G401 (cell line): Measurements from ENCODE around the gene SMARCC2. TPM values are rescaled to one million over a fixed set of nuclear protein-coding genes. Genes with fewer than 3 reads are reported as not detected.
A peak's percentile ranks its signal among the peaks of the same experiment; 100 is the strongest.

Experiments used
- DNase-seq: peaks from one replicate; pipeline ENCODE4 v3.0.0-alpha.2; 2015; ENCODE audit warnings: low spot score
- in situ Hi-C: cut with HindIII; loops from 2 replicates; pipeline ENCODE4 v1.10.0; 2016; ENCODE audit warnings: low sequenced_read_pairs, mixed read lengths
- total RNA-seq: library from RNA; depleted of rRNA; stranded (reverse); fragments of >200 nt; shearing (Covaris generic); gene quantifications from 2 replicates; pipeline ENCODE4 v1.2.3, GENCODE V29; 2014; rRNA removed

SMARCC2 gene
- total RNA-seq, 1 experiment from 2014 or later: 18.4 TPM

DNA sequence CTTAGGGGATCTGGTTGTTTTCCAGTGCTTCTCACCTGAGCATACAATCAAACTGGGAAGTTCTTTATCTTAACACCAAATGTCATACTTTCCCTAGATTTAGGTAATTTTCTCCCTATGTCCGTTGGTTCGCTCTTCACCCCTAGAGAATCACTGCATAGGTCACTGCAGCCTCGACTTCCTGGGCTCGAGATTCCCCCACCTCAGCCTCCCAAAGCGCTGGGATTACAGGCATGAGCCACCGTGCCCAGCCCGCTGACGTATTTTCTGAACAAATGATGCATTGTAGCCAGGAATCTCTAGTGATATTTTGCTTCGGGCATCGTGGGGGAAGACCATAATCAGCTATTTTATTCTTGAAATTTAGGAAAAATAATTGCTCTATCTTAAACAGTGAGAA is 74.0 kb downstream of the SMARCC2 start:
- DNase-seq: peak; percentile 11
- in situ Hi-C loops: loop anchor here (5.0 kb wide), 1 partner anchor 77 kb away; no protein-coding TSS in a partner anchor

DNA sequence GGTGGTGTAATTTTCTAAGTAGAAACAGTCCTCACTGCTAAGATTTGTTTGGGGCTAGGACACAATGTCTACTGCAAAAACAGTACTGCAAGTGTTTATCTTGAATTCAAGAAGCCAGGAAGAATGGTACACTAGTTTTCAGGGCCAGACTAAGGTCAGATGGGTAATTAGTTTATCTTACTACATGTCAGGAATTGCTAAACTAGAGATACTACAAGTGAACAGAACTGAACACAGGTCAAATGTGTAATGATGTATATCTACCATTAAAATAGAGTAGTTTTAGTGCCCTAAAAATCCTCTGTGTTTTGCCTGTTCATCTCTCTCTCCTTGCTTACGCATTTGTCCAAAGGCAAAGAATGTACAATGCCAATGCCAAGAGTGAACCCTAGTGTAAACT is 75.2 kb downstream of the SMARCC2 start:
- in situ Hi-C loops: no loop called here
- DNase-seq: no peak

Other genes with a start within 250 kb of the SMARCC2 start
- gene PMEL, start 223.4 kb downstream of the SMARCC2 start, total RNA-seq: 22.2 and 27.9 TPM in 2 replicates
- gene CDK2, start 222.7 kb downstream of the SMARCC2 start, total RNA-seq: 44.7 and 52.3 TPM in 2 replicates
- gene RAB5B, start 215.4 kb downstream of the SMARCC2 start, total RNA-seq: 16.9 and 22.1 TPM in 2 replicates
- 39.8 and 50.2 TPM in 2 replicates for gene SUOX, start 192.2 kb downstream of the SMARCC2 start, total RNA-seq
- 0.54 and 4.4 TPM in 2 replicates for gene IKZF4, start 168.4 kb downstream of the SMARCC2 start, total RNA-seq
- gene RPS26, start 147.6 kb downstream of the SMARCC2 start, total RNA-seq: 1,383 and 1,581 TPM in 2 replicates
- 4.3 and 17.4 TPM in 2 replicates for gene ERBB3, start 109.3 kb downstream of the SMARCC2 start, total RNA-seq
- gene PA2G4, start 84.9 kb downstream of the SMARCC2 start, total RNA-seq: 357 and 451 TPM in 2 replicates
- 3,225 and 5,126 TPM in 2 replicates for gene RPL41, start 72.8 kb downstream of the SMARCC2 start, total RNA-seq
- gene ZC3H10, start 71.2 kb downstream of the SMARCC2 start, total RNA-seq: 2.9 and 3.3 TPM in 2 replicates
- 108 and 114 TPM in 2 replicates for gene ESYT1, start 61.2 kb downstream of the SMARCC2 start, total RNA-seq
- gene MYL6B, start 36.9 kb downstream of the SMARCC2 start, total RNA-seq: 115 and 166 TPM in 2 replicates
- gene MYL6, start 31.1 kb downstream of the SMARCC2 start, total RNA-seq: 1,669 and 1,953 TPM in 2 replicates
- 66.6 and 71.6 TPM in 2 replicates for gene RNF41, start 32.4 kb upstream of the SMARCC2 start, total RNA-seq
- 20.2 and 33.0 TPM in 2 replicates for gene NABP2, start 34.9 kb upstream of the SMARCC2 start, total RNA-seq
- gene SLC39A5, start 40.6 kb upstream of the SMARCC2 start, total RNA-seq: not detected in 2 replicates
- gene ANKRD52, start 68.9 kb upstream of the SMARCC2 start, total RNA-seq: 6.2 and 9.0 TPM in 2 replicates
- gene COQ10A, start 77.5 kb upstream of the SMARCC2 start, total RNA-seq: 22.3 and 24.2 TPM in 2 replicates
- 56.9 and 64.5 TPM in 2 replicates for gene CS, start 110.8 kb upstream of the SMARCC2 start, total RNA-seq
- 153 and 218 TPM in 2 replicates for gene CNPY2, start 126.5 kb upstream of the SMARCC2 start, total RNA-seq
- gene PAN2, start 144.5 kb upstream of the SMARCC2 start, total RNA-seq: 16.9 and 18.0 TPM in 2 replicates
- gene IL23A, start 149.4 kb upstream of the SMARCC2 start, total RNA-seq: 1.3 and 5.3 TPM in 2 replicates
- gene STAT2, start 170.6 kb upstream of the SMARCC2 start, total RNA-seq: 25.6 and 26.9 TPM in 2 replicates
- not detected in 2 replicates for gene APOF, start 173.4 kb upstream of the SMARCC2 start, total RNA-seq